Fibroblast of lung (primary cell): Measurements from ENCODE around the gene PRR4. TPM values are rescaled to one million over a fixed set of nuclear protein-coding genes. Genes with fewer than 3 reads are reported as not detected.

ENCODE experiments used
- DNase-seq, 2 donors: peaks; one replicate each; pipeline versions ENCODE4 v3.0.0 to v3.0.0-alpha.2; 2010; ENCODE audit warnings: low read depth in 2 of 2
- H2AFZ ChIP-seq: 2 replicates; pipeline ENCODE4 v1.5.1; 2012; ENCODE audit warnings: low read length, control low read depth, inconsistent platforms
- H3K27ac ChIP-seq: 2 replicates; pipeline ENCODE4 v1.5.1; 2011; ENCODE audit warnings: low read length, control low read depth; ENCODE audit not compliant: insufficient read depth
- H3K27me3 ChIP-seq: 2 replicates; pipeline ENCODE4 v1.5.1; 2011; ENCODE audit warnings: mild to moderate bottlenecking, low read length; ENCODE audit not compliant: control insufficient read depth, insufficient read depth
- H3K36me3 ChIP-seq: 2 replicates; pipeline ENCODE4 v1.5.1; 2011; ENCODE audit warnings: low read length; ENCODE audit not compliant: control insufficient read depth, insufficient read depth
- H3K4me1 ChIP-seq: 2 replicates; pipeline ENCODE4 v1.5.1; 2011; ENCODE audit warnings: low read length; ENCODE audit not compliant: control insufficient read depth, insufficient read depth; ENCODE audit errors: extremely low read depth
- H3K4me2 ChIP-seq: 2 replicates; pipeline ENCODE4 v1.5.1; 2011; ENCODE audit warnings: low read length, control low read depth; ENCODE audit not compliant: insufficient read depth; ENCODE audit errors: extremely low read depth
- H3K4me3 ChIP-seq, 4 experiments: fragments of 200-600 bp in 1 of 4; sonication (generic) in 1 of 4; replicated peaks in 1 of 4; 2 replicates each; pipeline ENCODE4 v1.5.1; 2011 to 2016; ENCODE audit warnings: low read length in 4 of 4, low read depth in 3 of 4, mild to moderate bottlenecking in 3 of 4, control low read depth in 2 of 4, inconsistent platforms in 1 of 4, mixed read lengths in 1 of 4; ENCODE audit not compliant: insufficient read depth in 1 of 4; ENCODE audit errors: control extremely low read depth in 1 of 4
- H3K79me2 ChIP-seq: 2 replicates; pipeline ENCODE4 v1.5.1; 2012; ENCODE audit warnings: mild to moderate bottlenecking, low read length, inconsistent platforms; ENCODE audit not compliant: control insufficient read depth, insufficient read depth
- H3K9ac ChIP-seq: 2 replicates; pipeline ENCODE4 v1.5.1; 2011; ENCODE audit warnings: mild to moderate bottlenecking, low read length, control low read depth; ENCODE audit not compliant: insufficient read depth
- H3K9me3 ChIP-seq: 2 replicates; pipeline ENCODE4 v1.5.1; 2012; ENCODE audit warnings: low read depth, low read length; ENCODE audit not compliant: control insufficient read depth, insufficient read depth
- H4K20me1 ChIP-seq: 2 replicates; pipeline ENCODE4 v1.5.1; 2011; ENCODE audit warnings: low read length; ENCODE audit not compliant: control insufficient read depth, insufficient read depth; ENCODE audit errors: extremely low read depth
- EZH2 ChIP-seq: IDR thresholded peaks from 2 replicates; pipeline ENCODE4 v1.5.1; 2012; ENCODE audit warnings: low read length, control low read depth, mild to moderate bottlenecking; ENCODE audit errors: missing control alignments
- polyA plus RNA-seq, 2 donors: library from polyadenylated mRNA; depleted of rRNA in 1 of 2; stranded (reverse) in 1 of 2; unstranded in 1 of 2; fragments of >200 nt; gene quantifications; 2 replicates each; pipeline ENCODE4 v1.2.1, GENCODE V29; 2011 to 2012; ENCODE audit warnings: missing spikeins in 1 of 2
- total RNA-seq: library from RNA; depleted of rRNA; stranded (reverse); fragments of >200 nt; gene quantifications from 2 replicates; pipeline ENCODE4 v1.2.1, GENCODE V29; 2014
- TF ChIP-seq, protein P1 (sequence below), 2 donors: IDR thresholded peaks in 1 of 2; conservative IDR thresholded peaks in 1 of 2; 1 replicate in 1 of 2; 2 replicates in 1 of 2; pipeline ENCODE4 v1.5.1; 2011 to 2012; ENCODE audit warnings: low read length in 2 of 2, control low read depth in 1 of 2, inconsistent platforms in 1 of 2, low read depth in 1 of 2, mild to moderate bottlenecking in 1 of 2

Gene PRR4
- total and polyA plus RNA-seq, 2 donors (not counting 1 experiment from before 2014, with no cell fraction given) = 0.66 to 1.7 TPM

DNA sequence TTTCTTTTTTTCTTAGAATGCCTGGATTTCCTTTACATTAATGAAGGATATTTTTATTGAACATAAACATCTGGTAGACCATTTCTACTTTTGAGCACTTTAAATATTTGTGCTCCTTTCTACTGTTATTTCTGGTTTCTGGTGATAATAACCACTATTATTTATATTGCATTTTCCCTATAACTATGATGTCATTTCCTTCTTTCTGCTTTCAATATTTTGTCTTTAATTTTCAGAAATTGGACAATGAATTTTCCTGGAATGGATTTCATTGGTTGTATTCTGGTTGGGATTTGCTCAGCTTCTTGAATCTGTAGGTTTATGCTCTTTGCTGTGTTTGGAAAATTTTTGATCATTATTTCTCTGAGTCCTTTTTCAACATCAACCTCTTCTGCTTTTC lies 40.0 kb upstream of the PRR4 start:
- Histone ChIP-seq H3K4me1 (no peaks in the 10 kb centered on the region), H3K4me3 (no peak overlapping the region)

DNA sequence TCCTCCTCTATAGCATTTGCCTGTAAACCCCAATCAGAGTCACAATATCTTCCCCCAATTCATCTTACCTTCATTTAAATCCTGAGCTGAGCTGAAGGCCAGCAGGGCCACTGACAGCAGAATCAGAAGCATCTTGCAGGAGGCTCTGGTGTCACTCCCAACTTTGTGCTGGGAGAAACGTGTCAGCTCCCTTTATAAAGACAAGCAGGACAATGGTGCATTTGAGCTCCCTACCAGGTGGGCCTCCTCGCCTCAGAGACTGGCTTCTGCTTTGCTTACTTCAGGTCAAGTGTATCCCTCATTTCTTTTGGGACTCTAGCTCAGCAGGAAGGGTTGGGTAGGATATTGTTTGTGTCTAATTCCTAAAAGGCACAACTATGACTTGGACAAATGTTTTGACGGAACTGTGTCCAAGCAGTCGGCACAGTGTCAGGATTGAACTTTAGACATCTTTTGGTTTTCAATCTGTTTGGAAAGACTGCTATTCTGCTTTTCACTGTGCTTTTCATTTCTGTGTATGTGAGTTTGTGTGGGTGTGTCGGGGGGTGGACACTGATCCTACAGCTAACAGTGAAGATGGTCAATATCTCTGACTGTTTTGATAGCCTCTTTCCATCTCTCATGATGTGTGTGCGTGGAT lies 34.9 kb upstream of the PRR4 start, which contains the start of gene PRH1:
Gene PRH1, minus strand, starts transcription at position 170 of the 640 bp plus-strand sequence. Its CDS starts 38 bp downstream, at position 132.
- TF ChIP-seq EZH2 = no peak
- TF ChIP-seq, protein P1, sequence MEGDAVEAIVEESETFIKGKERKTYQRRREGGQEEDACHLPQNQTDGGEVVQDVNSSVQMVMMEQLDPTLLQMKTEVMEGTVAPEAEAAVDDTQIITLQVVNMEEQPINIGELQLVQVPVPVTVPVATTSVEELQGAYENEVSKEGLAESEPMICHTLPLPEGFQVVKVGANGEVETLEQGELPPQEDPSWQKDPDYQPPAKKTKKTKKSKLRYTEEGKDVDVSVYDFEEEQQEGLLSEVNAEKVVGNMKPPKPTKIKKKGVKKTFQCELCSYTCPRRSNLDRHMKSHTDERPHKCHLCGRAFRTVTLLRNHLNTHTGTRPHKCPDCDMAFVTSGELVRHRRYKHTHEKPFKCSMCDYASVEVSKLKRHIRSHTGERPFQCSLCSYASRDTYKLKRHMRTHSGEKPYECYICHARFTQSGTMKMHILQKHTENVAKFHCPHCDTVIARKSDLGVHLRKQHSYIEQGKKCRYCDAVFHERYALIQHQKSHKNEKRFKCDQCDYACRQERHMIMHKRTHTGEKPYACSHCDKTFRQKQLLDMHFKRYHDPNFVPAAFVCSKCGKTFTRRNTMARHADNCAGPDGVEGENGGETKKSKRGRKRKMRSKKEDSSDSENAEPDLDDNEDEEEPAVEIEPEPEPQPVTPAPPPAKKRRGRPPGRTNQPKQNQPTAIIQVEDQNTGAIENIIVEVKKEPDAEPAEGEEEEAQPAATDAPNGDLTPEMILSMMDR (conservative IDR thresholded peaks at IDR 0.05 in 1 of 2, IDR thresholded peaks at IDR 0.05 in 1 of 2; ENCODE audit: low read depth in 1 of 2, low read length in 2 of 2) = no peak
- Histone ChIP-seq H3K79me2 (no peaks in the 10 kb centered on the region), H4K20me1 (no peaks in the 10 kb centered on the region), H3K4me1 (no peaks in the 10 kb centered on the region), H3K27ac (no peak within 1 kb of the TSS), H3K4me3 (no peak within 1 kb of the TSS), H3K36me3 (no peaks in the 10 kb centered on the region), H3K9ac (no peak within 1 kb of the TSS), H3K4me2 (no peak within 1 kb of the TSS), H3K9me3 (no peaks in the 10 kb centered on the region), H2AFZ (no peak within 1 kb of the TSS), H3K27me3 (no peaks in the 10 kb centered on the region)
- DNase-seq = no peak

More for the DNA sequence above, 40.0 kb upstream of the PRR4 start:
- no peak overlapping the region for H3K27ac ChIP-seq
- no peak for DNase-seq
- no peak overlapping the region for H2AFZ ChIP-seq
- TF ChIP-seq, protein P1 (conservative IDR thresholded peaks at IDR 0.05 in 1 of 2, IDR thresholded peaks at IDR 0.05 in 1 of 2; ENCODE audit: low read depth in 1 of 2, low read length in 2 of 2) = no peak
- TF ChIP-seq EZH2 = no peak
- H4K20me1 ChIP-seq = no peaks in the 10 kb centered on the region
- H3K9me3 ChIP-seq = no peaks in the 10 kb centered on the region
- no peaks in the 10 kb centered on the region for H3K36me3 ChIP-seq
- H3K9ac ChIP-seq = no peak overlapping the region
- no peaks in the 10 kb centered on the region for H3K27me3 ChIP-seq
- H3K79me2 ChIP-seq = no peaks in the 10 kb centered on the region
- H3K4me2 ChIP-seq = no peak overlapping the region

DNA sequence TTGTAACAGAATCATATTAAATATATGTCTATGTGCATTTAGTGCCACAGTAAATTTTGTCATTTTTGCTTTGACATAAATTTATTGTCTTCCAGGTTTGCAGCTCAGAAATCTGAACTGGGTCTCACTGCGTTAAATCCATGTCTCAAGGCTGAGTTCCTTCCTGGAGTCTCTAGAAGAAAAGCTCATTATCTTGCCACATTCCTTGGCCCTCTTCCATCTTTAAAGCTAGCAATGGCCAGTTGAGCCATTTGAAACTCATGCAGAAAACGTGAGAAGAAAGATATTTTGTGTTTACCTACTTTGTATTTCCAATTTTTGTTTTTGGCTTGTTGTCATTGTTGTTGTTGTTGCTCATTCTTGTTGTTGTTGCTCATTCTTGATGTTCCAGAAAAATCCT lies 24.1 kb upstream of the PRR4 start:
- no peaks in the 10 kb centered on the region for H3K79me2 ChIP-seq
- H3K27me3 ChIP-seq = no peaks in the 10 kb centered on the region
- H3K4me1 ChIP-seq = no peaks in the 10 kb centered on the region
- H2AFZ ChIP-seq = no peak overlapping the region
- no peak overlapping the region for H3K27ac ChIP-seq
- H3K4me2 ChIP-seq = no peak overlapping the region
- no peak overlapping the region for H3K4me3 ChIP-seq
- TF ChIP-seq, protein P1 (conservative IDR thresholded peaks at IDR 0.05 in 1 of 2, IDR thresholded peaks at IDR 0.05 in 1 of 2; ENCODE audit: low read depth in 1 of 2, low read length in 2 of 2) = no peak
- no peak for TF ChIP-seq EZH2
- no peaks in the 10 kb centered on the region for H3K36me3 ChIP-seq
- peak; percentile 28 to 61 for DNase-seq
- H3K9me3 ChIP-seq = no peaks in the 10 kb centered on the region
- H4K20me1 ChIP-seq = no peaks in the 10 kb centered on the region
- no peak overlapping the region for H3K9ac ChIP-seq
